Measurements from ENCODE around the gene KRTAP8-1. TPM values are rescaled to one million over a fixed set of nuclear protein-coding genes. Genes with fewer than 3 reads are reported as not detected.

The KRTAP8-1 gene
- total RNA-seq, 2 experiments from 2014 or later, result not detected

DNA sequence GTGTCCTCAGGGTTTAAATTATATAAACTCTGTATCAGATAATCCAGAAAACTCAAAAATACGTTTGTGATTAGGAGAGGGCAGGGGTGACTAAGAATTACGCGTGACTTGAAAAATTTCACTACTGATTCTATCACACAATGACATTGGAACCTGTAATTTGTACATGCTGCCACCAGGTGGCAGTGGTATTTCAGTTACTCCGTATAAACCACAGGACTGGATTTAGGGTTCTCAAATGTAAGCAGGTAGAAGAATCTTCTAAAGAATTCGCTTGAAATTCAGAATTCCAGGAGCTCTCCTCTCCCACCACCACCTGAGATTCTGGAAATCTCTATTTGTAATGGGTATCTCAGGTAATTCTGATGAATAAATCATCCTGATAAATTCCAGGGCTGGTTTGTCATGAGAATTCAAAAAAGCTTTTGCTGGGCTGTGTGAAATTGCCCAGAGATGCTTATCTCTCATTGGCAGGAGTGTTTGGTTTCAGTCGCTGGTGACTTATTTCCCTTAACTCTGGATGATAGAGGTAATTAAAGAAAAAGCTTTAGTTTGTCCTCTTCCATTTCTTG, 18.2 kb upstream of the KRTAP8-1 start:
- Histone ChIP-seq H3K4me1 (ENCODE audit: insufficient read depth, low read length, poor library complexity, severe bottlenecking) (no peaks in the 10 kb centered on the region), H3K9me3 (ENCODE audit: low read length) (0 out of 2 replicates have a peak, but pooled peaks cover 9% of the 10 kb centered on the region), H3K4me2 (ENCODE audit: low read length) (no peak overlapping the region), H3K27ac (ENCODE audit: low read depth, low read length, poor library complexity, severe bottlenecking) (no peak overlapping the region), H2AFZ (ENCODE audit: low read length) (no peak overlapping the region), H3K4me3 (ENCODE audit: low read depth, low read length, poor library complexity, severe bottlenecking) (no peak overlapping the region), H3K36me3 (ENCODE audit: insufficient read depth, low read length) (no peaks in the 10 kb centered on the region), H3K9me2 (ENCODE audit: insufficient read depth, low read length) (no peaks in the 10 kb centered on the region), H3K79me2 (ENCODE audit: insufficient read depth, low read depth, low read length) (no peaks in the 10 kb centered on the region), H4K20me1 (ENCODE audit: insufficient read depth, low read length) (no peaks in the 10 kb centered on the region)
- POLR2A ChIA-PET, result no interaction called here
- CTCF ChIA-PET (ENCODE audit: unreplicated experiment), result no interaction called here
- no peak for TF ChIP-seq EZH2phosphoT487 (IDR thresholded peaks at IDR 0.05; ENCODE audit: borderline replicate concordance, low read depth, low read length)
- TF ChIP-seq, protein P1, sequence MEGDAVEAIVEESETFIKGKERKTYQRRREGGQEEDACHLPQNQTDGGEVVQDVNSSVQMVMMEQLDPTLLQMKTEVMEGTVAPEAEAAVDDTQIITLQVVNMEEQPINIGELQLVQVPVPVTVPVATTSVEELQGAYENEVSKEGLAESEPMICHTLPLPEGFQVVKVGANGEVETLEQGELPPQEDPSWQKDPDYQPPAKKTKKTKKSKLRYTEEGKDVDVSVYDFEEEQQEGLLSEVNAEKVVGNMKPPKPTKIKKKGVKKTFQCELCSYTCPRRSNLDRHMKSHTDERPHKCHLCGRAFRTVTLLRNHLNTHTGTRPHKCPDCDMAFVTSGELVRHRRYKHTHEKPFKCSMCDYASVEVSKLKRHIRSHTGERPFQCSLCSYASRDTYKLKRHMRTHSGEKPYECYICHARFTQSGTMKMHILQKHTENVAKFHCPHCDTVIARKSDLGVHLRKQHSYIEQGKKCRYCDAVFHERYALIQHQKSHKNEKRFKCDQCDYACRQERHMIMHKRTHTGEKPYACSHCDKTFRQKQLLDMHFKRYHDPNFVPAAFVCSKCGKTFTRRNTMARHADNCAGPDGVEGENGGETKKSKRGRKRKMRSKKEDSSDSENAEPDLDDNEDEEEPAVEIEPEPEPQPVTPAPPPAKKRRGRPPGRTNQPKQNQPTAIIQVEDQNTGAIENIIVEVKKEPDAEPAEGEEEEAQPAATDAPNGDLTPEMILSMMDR (conservative IDR thresholded peaks at IDR 0.05; ENCODE audit: low read length), result peak; percentile 88
- intact Hi-C loops (cut with micrococcal nuclease; ENCODE audit: unreplicated experiment), result loop anchor here (2.0 kb wide), 1 partner anchor 256 kb away; no protein-coding TSS in a partner anchor
- no TSS peak for BruUV-seq (replicated peaks)
- peak; percentile 48 for DNase-seq (ENCODE audit: low spot score)

DNA sequence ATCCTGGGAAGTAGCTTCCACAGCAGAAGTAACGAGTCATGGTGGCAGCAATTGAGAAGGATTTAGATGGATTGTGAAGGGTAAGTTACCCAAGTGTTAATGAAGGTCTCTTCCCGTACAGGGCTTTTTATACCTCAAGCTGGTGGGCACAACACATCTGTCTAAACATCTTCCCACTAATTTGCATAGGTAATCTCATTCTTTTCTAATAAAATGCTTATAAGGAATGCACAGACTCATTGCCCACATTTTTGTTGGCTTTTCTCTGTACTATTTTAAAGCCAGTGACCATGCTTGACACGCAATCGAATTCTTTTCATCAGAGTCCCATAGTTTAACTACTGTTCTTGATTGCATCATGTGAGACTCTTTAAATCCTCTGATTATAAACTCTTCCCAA, 16.6 kb upstream of the KRTAP8-1 start, which contains the start of gene KRTAP7-1:
KRTAP7-1 (minus strand) TSS at position 101 of the 400 bp plus-strand sequence; CDS start at position 40, 61 bp downstream.
- POLR2A ChIA-PET, result no interaction called here
- intact Hi-C loops (cut with micrococcal nuclease; ENCODE audit: unreplicated experiment), result loop anchor here (2.0 kb wide), 1 partner anchor 257 kb away; no protein-coding TSS in a partner anchor
- TF ChIP-seq, protein P1 (conservative IDR thresholded peaks at IDR 0.05; ENCODE audit: low read length), result no peak
- TF ChIP-seq EZH2phosphoT487 (IDR thresholded peaks at IDR 0.05; ENCODE audit: borderline replicate concordance, low read depth, low read length), result no peak

More for the DNA sequence above, 16.6 kb upstream of the KRTAP8-1 start, which contains the start of gene KRTAP7-1:
- Histone ChIP-seq H3K9me3 (ENCODE audit: low read length) (0 out of 2 replicates have a peak, but pooled peaks cover 9% of the 10 kb centered on the region), H3K79me2 (ENCODE audit: insufficient read depth, low read depth, low read length) (no peaks in the 10 kb centered on the region), H3K9me2 (ENCODE audit: insufficient read depth, low read length) (no peaks in the 10 kb centered on the region), H3K27ac (ENCODE audit: low read depth, low read length, poor library complexity, severe bottlenecking) (no peak within 1 kb of the TSS), H3K36me3 (ENCODE audit: insufficient read depth, low read length) (no peaks in the 10 kb centered on the region), H2AFZ (ENCODE audit: low read length) (no peak within 1 kb of the TSS), H3K4me2 (ENCODE audit: low read length) (no peak within 1 kb of the TSS), H3K4me3 (ENCODE audit: low read depth, low read length, poor library complexity, severe bottlenecking) (no peak within 1 kb of the TSS), H4K20me1 (ENCODE audit: insufficient read depth, low read length) (no peaks in the 10 kb centered on the region), H3K4me1 (ENCODE audit: insufficient read depth, low read length, poor library complexity, severe bottlenecking) (no peaks in the 10 kb centered on the region)
- no TSS peak for BruUV-seq (replicated peaks)
- DNase-seq (ENCODE audit: low spot score), result no peak
- CTCF ChIA-PET (ENCODE audit: unreplicated experiment), result no interaction called here

Measured in OCI-LY7 (cell line).